Uterus (tissue), 2 donors: ENCODE measurements around the gene CLDN14.

Source experiments
- CTCF ChIP-seq, 4 experiments: fragments of 200-600 bp in 2 of 4; fragments of 450-650 bp in 2 of 4; sonication (generic) in 2 of 4; IDR thresholded peaks; one replicate each; pipeline ENCODE4 v1.5.1; 2016 to 2019; ENCODE audit warnings: antibody characterized with exemption in 4 of 4, mild to moderate bottlenecking in 2 of 4, moderate library complexity in 1 of 4
- POLR2A ChIP-seq, 2 donors: fragments of 450-650 bp; IDR thresholded peaks; one replicate each; pipeline ENCODE4 v1.6.1; 2016; ENCODE audit warnings: antibody characterized with exemption in 2 of 2, mild to moderate bottlenecking in 1 of 2, moderate library complexity in 1 of 2

- TF ChIP-seq CTCF (IDR thresholded peaks at IDR 0.05) (no peak), POLR2A (IDR thresholded peaks at IDR 0.05) (no peak)
Measured at GRCh38 chr21:36419241-36419640, 60.7 kb downstream of the CLDN14 start.
